Measurements from ENCODE around the gene GPR143.

GPR143 gene

DNA sequence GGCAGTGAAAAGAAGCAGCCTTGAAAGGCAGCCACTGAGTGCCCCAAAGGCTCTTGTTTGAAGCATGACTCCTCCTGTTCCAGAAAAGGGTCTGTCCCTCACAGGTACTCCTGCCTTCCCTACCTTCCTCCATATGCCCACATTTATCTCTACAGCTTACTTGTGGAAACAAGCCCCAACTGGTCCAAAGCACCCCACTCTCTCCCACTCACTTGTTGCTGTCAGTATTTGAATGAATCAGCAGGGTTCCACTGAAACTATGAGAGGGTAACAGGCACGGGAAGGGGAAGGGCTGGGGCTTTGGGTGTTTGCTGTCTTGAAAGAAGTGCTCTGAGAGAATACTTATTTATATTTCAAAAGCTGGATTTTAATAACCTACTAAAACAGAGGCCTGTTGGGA is 34.9 kb downstream of the GPR143 start:
- TF ChIP-seq OSR1 (CRISPR knock-in tag; IDR thresholded peaks at IDR 0.05): no peak
- TF ChIP-seq TOX (CRISPR knock-in tag; IDR thresholded peaks at IDR 0.05; ENCODE audit: borderline replicate concordance): no peak
- no peak for TF ChIP-seq ZNF8 (CRISPR knock-in tag; IDR thresholded peaks at IDR 0.05)
- ATAC-seq: no peak

DNA sequence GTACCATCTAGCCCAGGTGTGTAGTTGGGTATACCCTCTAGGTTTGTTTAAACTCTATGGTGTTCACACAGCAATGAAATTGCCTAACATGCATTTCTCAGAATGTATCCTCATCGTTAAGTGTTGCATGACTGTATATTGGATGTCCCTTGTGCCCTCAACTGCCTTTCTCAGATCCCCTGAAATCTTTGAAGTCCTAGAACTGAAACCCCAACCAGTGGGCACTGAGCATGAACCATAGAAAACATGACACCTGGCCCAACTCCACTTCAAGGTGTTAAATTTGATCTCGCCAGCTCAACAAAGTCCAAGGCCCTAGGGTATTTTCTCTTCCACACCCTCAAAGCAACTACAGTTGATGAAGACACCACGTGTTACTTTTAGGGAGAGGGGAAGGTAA is 35.6 kb downstream of the GPR143 start:
- no peak for TF ChIP-seq PPARA (CRISPR knock-in tag; IDR thresholded peaks at IDR 0.05; ENCODE audit: borderline replicate concordance)
- no peak for TF ChIP-seq BACH2 (CRISPR knock-in tag; IDR thresholded peaks at IDR 0.05; ENCODE audit: borderline replicate concordance)
- TF ChIP-seq ARNTL (CRISPR knock-in tag; IDR thresholded peaks at IDR 0.05; ENCODE audit: borderline replicate concordance, low read depth): no peak
- TF ChIP-seq, protein P1, sequence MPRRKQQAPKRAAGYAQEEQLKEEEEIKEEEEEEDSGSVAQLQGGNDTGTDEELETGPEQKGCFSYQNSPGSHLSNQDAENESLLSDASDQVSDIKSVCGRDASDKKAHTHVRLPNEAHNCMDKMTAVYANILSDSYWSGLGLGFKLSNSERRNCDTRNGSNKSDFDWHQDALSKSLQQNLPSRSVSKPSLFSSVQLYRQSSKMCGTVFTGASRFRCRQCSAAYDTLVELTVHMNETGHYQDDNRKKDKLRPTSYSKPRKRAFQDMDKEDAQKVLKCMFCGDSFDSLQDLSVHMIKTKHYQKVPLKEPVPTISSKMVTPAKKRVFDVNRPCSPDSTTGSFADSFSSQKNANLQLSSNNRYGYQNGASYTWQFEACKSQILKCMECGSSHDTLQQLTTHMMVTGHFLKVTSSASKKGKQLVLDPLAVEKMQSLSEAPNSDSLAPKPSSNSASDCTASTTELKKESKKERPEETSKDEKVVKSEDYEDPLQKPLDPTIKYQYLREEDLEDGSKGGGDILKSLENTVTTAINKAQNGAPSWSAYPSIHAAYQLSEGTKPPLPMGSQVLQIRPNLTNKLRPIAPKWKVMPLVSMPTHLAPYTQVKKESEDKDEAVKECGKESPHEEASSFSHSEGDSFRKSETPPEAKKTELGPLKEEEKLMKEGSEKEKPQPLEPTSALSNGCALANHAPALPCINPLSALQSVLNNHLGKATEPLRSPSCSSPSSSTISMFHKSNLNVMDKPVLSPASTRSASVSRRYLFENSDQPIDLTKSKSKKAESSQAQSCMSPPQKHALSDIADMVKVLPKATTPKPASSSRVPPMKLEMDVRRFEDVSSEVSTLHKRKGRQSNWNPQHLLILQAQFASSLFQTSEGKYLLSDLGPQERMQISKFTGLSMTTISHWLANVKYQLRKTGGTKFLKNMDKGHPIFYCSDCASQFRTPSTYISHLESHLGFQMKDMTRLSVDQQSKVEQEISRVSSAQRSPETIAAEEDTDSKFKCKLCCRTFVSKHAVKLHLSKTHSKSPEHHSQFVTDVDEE (CRISPR knock-in tag; IDR thresholded peaks at IDR 0.05): no peak
- no peak for TF ChIP-seq GLIS3 (CRISPR knock-in tag; IDR thresholded peaks at IDR 0.05)
- no peak for ATAC-seq

DNA sequence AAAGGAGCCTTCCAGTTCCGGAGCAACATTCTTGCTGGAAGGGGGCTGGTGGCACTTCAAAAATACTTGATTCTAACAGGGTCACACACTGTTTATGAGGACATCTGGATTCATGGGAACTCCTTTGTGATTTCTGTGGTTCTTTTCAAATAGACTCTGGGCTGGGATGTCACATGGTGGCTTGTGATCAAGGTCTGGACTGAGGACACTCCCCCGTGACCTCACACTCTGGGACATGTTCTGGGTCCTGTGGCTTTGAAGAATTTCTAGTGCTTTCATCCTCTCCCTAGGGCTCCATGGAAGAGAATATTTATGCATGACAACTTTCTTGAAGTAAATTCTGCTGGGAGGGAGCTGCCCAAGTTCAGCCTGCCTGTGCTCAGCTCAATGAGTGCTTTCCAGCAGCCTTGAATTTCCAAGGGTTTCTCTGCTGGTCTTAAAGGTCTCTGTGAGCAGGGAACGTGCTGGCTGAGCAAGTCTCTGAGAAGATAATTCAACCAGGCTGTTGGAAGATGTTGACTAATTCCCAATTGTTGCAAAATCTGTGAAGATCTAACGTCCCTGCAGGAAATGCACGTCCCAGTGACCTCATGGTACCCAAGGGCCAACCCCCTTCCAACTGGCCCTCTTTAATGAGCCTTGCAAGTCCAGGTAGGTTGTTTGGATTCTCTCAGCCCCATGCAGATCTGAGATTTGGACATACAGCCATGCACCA is 36.3 kb downstream of the GPR143 start:
- TF ChIP-seq, protein P2, sequence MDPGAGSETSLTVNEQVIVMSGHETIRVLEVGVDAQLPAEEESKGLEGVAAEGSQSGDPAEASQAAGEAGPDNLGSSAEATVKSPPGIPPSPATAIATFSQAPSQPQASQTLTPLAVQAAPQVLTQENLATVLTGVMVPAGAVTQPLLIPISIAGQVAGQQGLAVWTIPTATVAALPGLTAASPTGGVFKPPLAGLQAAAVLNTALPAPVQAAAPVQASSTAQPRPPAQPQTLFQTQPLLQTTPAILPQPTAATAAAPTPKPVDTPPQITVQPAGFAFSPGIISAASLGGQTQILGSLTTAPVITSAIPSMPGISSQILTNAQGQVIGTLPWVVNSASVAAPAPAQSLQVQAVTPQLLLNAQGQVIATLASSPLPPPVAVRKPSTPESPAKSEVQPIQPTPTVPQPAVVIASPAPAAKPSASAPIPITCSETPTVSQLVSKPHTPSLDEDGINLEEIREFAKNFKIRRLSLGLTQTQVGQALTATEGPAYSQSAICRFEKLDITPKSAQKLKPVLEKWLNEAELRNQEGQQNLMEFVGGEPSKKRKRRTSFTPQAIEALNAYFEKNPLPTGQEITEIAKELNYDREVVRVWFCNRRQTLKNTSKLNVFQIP (CRISPR knock-in tag; IDR thresholded peaks at IDR 0.05; ENCODE audit: borderline replicate concordance, low read depth): no peak
- TF ChIP-seq ZNF8 (CRISPR knock-in tag; IDR thresholded peaks at IDR 0.05): no peak
- TF ChIP-seq, protein P3, sequence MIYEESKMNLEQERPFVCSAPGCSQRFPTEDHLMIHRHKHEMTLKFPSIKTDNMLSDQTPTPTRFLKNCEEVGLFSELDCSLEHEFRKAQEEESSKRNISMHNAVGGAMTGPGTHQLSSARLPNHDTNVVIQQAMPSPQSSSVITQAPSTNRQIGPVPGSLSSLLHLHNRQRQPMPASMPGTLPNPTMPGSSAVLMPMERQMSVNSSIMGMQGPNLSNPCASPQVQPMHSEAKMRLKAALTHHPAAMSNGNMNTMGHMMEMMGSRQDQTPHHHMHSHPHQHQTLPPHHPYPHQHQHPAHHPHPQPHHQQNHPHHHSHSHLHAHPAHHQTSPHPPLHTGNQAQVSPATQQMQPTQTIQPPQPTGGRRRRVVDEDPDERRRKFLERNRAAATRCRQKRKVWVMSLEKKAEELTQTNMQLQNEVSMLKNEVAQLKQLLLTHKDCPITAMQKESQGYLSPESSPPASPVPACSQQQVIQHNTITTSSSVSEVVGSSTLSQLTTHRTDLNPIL (CRISPR knock-in tag; IDR thresholded peaks at IDR 0.05; ENCODE audit: low read depth): no peak
- TF ChIP-seq ZC3H10 (CRISPR knock-in tag; IDR thresholded peaks at IDR 0.05): no peak
- TF ChIP-seq, protein P4, sequence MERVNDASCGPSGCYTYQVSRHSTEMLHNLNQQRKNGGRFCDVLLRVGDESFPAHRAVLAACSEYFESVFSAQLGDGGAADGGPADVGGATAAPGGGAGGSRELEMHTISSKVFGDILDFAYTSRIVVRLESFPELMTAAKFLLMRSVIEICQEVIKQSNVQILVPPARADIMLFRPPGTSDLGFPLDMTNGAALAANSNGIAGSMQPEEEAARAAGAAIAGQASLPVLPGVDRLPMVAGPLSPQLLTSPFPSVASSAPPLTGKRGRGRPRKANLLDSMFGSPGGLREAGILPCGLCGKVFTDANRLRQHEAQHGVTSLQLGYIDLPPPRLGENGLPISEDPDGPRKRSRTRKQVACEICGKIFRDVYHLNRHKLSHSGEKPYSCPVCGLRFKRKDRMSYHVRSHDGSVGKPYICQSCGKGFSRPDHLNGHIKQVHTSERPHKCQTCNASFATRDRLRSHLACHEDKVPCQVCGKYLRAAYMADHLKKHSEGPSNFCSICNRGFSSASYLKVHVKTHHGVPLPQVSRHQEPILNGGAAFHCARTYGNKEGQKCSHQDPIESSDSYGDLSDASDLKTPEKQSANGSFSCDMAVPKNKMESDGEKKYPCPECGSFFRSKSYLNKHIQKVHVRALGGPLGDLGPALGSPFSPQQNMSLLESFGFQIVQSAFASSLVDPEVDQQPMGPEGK (CRISPR knock-in tag; IDR thresholded peaks at IDR 0.05; ENCODE audit: borderline replicate concordance): no peak
- no peak for TF ChIP-seq TOX (CRISPR knock-in tag; IDR thresholded peaks at IDR 0.05; ENCODE audit: borderline replicate concordance)
- TF ChIP-seq PPARA (CRISPR knock-in tag; IDR thresholded peaks at IDR 0.05; ENCODE audit: borderline replicate concordance): no peak
- no peak for TF ChIP-seq ZNF70 (CRISPR knock-in tag; IDR thresholded peaks at IDR 0.05)
- no peak for TF ChIP-seq GLIS3 (CRISPR knock-in tag; IDR thresholded peaks at IDR 0.05)
- no peak for TF ChIP-seq ZNF565 (CRISPR knock-in tag; conservative IDR thresholded peaks at IDR 0.05; ENCODE audit: low read depth)
- no peak for TF ChIP-seq ZFP3 (CRISPR knock-in tag; IDR thresholded peaks at IDR 0.05)
- ATAC-seq: no peak

DNA sequence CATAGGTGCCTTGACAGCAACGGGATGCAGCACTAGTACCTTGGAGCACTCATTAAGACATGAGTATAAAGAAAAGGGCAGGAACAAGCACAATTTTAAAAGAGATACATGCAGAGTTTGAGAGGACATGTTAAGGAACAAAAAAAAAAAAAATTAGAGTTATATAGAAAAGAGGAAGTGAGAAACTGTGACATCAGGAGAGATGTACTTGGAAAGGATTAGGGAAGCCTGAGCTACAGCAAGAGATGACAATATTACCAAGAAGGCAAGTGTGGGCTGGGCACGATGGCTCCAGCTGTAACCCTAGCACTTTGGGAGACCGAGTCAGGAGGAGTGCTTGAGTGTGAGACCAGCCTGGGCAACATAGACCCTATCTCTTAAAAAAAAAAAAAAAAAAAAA is 37.4 kb downstream of the GPR143 start:
- no peak for TF ChIP-seq PPARA (CRISPR knock-in tag; IDR thresholded peaks at IDR 0.05; ENCODE audit: borderline replicate concordance)
- TF ChIP-seq ZFP3 (CRISPR knock-in tag; IDR thresholded peaks at IDR 0.05): no peak
- no peak for TF ChIP-seq ZNF70 (CRISPR knock-in tag; IDR thresholded peaks at IDR 0.05)
- TF ChIP-seq ZC3H10 (CRISPR knock-in tag; IDR thresholded peaks at IDR 0.05): no peak
- ATAC-seq: no peak

DNA sequence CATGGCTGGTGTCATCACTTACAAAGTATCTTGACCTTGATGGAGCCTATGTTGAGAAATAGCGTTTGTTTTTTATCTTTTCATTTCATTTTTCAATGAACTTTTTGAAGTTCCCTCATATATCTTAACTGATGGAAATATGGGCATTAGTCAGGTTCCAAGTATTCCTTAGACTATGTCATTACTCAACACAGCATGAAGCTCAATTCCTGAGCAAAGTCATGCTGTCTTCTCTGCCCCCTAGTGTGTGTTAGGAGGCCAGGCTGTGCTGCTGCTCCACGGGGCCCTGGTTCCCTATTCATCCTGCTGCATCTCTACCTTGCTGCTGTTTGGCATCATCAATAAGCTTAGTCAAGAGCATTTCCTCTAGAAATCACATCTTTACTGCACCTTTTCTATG is 40.9 kb downstream of the GPR143 start:
- no peak for ATAC-seq
- TF ChIP-seq ZNF565 (CRISPR knock-in tag; conservative IDR thresholded peaks at IDR 0.05; ENCODE audit: low read depth): no peak
- no peak for TF ChIP-seq CSDC2 (CRISPR knock-in tag; IDR thresholded peaks at IDR 0.05)
- TF ChIP-seq ZFP3 (CRISPR knock-in tag; IDR thresholded peaks at IDR 0.05): no peak
- TF ChIP-seq TCF4 (CRISPR knock-in tag; IDR thresholded peaks at IDR 0.05; ENCODE audit: borderline replicate concordance): no peak
- no peak for TF ChIP-seq SNAI2 (CRISPR knock-in tag; IDR thresholded peaks at IDR 0.05)
- no peak for TF ChIP-seq PPARA (CRISPR knock-in tag; IDR thresholded peaks at IDR 0.05; ENCODE audit: borderline replicate concordance)
- TF ChIP-seq, protein P5, sequence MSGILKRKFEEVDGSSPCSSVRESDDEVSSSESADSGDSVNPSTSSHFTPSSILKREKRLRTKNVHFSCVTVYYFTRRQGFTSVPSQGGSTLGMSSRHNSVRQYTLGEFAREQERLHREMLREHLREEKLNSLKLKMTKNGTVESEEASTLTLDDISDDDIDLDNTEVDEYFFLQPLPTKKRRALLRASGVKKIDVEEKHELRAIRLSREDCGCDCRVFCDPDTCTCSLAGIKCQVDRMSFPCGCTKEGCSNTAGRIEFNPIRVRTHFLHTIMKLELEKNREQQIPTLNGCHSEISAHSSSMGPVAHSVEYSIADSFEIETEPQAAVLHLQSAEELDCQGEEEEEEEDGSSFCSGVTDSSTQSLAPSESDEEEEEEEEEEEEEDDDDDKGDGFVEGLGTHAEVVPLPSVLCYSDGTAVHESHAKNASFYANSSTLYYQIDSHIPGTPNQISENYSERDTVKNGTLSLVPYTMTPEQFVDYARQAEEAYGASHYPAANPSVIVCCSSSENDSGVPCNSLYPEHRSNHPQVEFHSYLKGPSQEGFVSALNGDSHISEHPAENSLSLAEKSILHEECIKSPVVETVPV (CRISPR knock-in tag; IDR thresholded peaks at IDR 0.05): no peak
- TF ChIP-seq ZC3H10 (CRISPR knock-in tag; IDR thresholded peaks at IDR 0.05): no peak
- TF ChIP-seq RARB (CRISPR knock-in tag; IDR thresholded peaks at IDR 0.05): no peak
- TF ChIP-seq ISL1 (CRISPR knock-in tag; IDR thresholded peaks at IDR 0.05): no peak
- TF ChIP-seq, protein P2 (CRISPR knock-in tag; IDR thresholded peaks at IDR 0.05; ENCODE audit: borderline replicate concordance, low read depth): no peak
